SH-SY5Y (cell line): ENCODE results near the gene RPP30.

Experiments
- GATA2 ChIP-seq: IDR thresholded peaks from 2 replicates; pipeline ENCODE4 v1.6.1; 2011; ENCODE audit warnings: mild to moderate bottlenecking, low read depth, low read length
- GATA3 ChIP-seq: IDR thresholded peaks from 2 replicates; pipeline ENCODE4 v1.6.1; 2011; ENCODE audit warnings: low read depth, mild to moderate bottlenecking, low read length, moderate library complexity

- no peak for TF ChIP-seq GATA2
- TF ChIP-seq GATA3, result no peak
Measured at GRCh38 chr10:90846746-90847145, 25.0 kb upstream of the RPP30 start.
